GM12891 (cell line): ENCODE results near the gene HEBP1.

Experiments
- PAX5 ChIP-seq: IDR thresholded peaks from 2 replicates; pipeline ENCODE4 v1.6.1; 2011; ENCODE audit warnings: low read length, moderate library complexity, mild to moderate bottlenecking; ENCODE audit not compliant: insufficient read depth, severe bottlenecking
- POLR2A ChIP-seq: IDR thresholded peaks from 2 replicates; pipeline ENCODE4 v1.6.1; 2011; ENCODE audit warnings: low read depth, low read length, control low read depth
- POLR2AphosphoS5 ChIP-seq: IDR thresholded peaks from 2 replicates; pipeline ENCODE4 v1.6.1; 2011; ENCODE audit warnings: low read depth, low read length, control low read depth
- POU2F2 ChIP-seq: IDR thresholded peaks from 2 replicates; pipeline ENCODE4 v1.6.1; 2011; ENCODE audit warnings: low read depth, mild to moderate bottlenecking, control low read depth, low read length, moderate library complexity
- TAF1 ChIP-seq: IDR thresholded peaks from 2 replicates; pipeline ENCODE4 v1.6.1; 2011; ENCODE audit warnings: low read depth, low read length, control low read depth

DNA sequence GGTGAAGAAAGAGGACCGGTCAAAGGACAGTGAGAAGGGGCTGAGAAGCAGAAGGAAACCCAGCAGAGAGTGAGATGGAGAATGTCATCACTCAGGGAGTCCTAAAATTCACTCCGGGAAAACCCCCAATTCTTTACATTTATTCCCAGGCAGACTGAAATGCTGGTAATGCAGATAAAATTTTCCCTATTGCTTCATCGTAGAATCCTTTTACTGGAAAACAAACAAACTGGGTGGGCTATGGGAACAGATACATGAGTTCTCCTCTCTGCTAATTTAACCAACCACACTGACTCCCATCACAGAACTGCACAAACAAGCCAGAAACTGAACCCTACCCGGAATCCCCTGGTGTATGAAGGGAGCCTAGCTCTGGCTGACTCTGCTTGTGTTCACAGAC is 20.9 kb downstream of the HEBP1 start:
- TF ChIP-seq POLR2A (no peak), TAF1 (no peak), POLR2AphosphoS5 (no peak), PAX5 (no peak), POU2F2 (no peak)
